Measurements from ENCODE around the gene IP6K3.

Gene IP6K3

DNA sequence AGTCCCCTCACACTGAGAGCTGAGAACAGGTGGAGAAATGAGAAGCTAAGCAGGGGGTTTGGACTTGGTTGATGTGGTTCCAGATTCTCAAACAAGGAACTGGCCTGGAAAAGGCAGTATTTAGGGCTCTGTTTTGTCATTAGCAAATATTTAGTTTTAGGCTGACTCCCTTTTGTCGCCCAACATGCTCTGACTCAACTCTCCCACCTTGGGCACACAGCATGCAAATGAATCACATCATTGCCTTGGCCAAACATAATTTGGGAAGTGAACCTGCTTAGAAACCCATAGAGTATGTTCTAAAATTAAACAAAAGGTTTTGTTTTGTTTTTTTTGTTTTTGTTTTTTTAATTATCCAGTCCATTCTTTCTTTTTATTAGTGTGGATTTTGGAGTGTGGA is 25.7 kb downstream of the IP6K3 start:
- DNase-seq: no peak

GRCh38 chr6:33719326-33719987 is 27.2 kb downstream of the IP6K3 start:
- DNase-seq: no peak

GRCh38 chr6:33718713-33719112 is 28.0 kb downstream of the IP6K3 start:
- no peak for DNase-seq

GRCh38 chr6:33717934-33718455 is 28.7 kb downstream of the IP6K3 start:
- no peak for DNase-seq

DNA sequence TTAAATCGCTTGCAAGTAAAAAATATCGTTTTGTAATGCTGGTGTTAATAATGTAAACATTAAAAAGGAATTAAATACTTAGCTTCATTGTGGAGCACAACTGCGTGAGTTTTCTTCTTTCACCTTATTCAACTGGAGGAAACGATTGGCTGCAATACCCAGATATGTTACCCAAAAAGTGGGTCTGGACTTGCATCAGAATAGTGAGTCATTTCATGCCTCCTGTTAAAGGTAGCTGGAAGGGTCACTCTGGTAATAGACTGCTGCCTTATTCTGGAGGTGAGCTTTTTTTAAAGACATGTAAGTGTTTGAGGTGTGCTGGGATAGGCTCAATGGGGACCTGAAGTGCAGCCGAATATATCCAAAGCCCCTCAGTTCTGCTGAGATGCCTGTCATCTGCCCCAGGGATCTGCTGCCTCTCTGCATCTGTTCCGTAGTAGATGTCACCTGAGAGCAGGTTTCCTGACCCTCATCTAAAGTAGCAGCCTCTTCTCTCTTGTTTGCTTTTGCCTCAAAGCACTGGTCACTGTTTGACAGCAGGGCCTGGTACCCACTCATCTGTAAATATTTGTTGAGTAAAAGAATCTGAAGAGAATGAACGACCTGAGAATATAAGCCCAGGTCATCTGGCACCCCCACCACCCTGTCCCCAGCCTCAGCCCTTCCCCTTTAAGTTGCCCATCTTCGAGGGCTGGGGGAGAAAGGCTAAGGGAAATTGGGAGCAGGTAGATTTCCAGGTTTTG is 29.6 kb downstream of the IP6K3 start:
- no peak for DNase-seq

- DNase-seq: no peak
Measured at GRCh38 chr6:33716379-33716778, 30.3 kb downstream of the IP6K3 start.

GRCh38 chr6:33714385-33715040 is 32.2 kb downstream of the IP6K3 start:
- DNase-seq: no peak

GRCh38 chr6:33713786-33714185 is 32.9 kb downstream of the IP6K3 start:
- DNase-seq: no peak

- DNase-seq: no peak
Measured at GRCh38 chr6:33712914-33713313, 33.8 kb downstream of the IP6K3 start.

DNA sequence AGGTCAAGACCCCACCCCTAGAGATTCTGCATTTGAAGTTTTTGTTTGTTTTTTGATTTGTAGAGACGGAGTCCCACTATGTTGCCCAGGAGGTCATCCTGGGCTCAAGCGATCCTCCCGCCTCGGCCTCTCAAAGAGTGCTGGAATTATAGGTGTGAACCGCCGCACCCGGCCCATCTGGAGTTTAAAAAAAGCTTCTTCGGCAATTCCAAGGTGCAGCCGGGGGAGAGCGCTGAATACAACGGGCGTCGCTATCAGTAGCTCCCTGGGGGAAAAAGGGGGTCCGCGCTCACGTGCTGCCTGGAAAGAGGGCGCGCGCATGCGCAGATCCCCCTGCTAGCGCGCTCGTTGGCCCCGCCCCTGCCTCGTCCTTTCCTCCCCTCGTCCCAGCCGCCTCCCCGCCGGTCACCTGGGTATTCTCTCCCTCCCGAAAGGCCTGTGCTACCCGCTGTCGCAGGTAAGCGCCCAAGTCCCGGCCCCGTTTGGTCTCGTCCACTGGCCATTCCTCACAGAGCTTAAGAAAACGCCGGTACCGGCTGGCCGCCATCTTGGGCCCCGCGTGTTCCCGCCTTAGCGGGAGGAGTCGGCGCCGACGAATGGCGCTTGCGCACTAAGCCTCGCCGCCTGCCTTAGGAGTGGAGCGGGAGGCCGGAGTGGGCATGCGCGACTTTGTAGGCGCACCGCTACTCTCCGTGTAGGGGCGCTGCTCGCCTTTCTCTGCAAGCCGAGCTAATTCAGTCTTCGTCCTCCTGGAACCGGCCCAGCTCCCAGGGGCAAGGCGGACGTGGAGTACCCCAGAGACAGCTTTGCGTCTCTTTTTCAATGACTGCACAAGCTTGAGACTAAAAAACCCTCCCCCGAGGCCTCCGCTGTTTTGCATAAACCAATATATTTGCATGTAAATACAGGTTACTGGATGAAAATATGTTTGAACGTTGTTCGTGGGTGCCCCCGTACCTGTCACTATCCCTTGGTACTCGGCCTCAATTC is 35.3 kb downstream of the IP6K3 start, which contains the start of gene UQCC2:
Gene UQCC2, minus strand, starts transcription at position 561 of the 990 bp plus-strand sequence. Its CDS starts 14 bp downstream, at position 547.
- DNase-seq: peak; percentile 77

DNA sequence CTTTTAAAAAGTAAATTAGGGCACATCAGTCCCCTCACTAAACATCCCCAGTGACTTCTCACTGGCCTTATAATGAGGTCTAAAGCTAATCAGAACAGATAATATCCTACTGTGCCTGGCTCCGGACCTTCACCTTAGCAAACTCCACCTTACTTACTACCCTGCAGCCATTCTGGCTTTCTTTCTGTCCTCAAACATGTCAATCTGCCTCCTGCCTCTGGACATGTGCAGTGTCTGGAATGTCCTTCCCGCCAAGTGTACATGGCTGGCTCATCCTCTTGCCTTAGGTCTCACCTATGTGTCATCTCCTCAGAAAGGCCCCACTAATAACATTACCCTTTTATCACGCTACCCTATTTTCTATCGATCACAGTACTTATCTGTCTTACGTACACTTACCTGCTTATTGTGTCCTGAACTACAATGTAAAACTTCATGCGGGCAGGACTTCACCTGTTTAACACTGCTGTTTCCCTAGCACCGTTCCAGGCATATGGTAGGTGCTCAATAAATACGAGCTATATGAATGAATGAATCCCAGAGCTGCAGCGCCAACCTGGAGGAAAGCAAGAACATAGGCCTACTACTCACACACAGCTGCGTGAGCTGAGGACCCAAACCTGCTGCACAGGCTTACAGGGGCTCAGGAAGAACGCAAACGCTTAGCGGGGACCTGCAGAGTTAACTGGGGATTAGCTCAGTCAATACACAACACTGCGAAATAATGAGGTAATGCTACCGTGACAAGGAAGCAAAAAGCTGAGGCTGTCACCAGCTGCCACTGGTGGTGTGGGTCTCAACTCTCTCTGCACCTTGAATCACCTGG is 36.2 kb downstream of the IP6K3 start:
- DNase-seq: no peak

GRCh38 chr6:33709605-33710295 is 37.0 kb downstream of the IP6K3 start:
- no peak for DNase-seq

- DNase-seq: no peak
Measured at GRCh38 chr6:33708516-33709204, 38.0 kb downstream of the IP6K3 start.

DNA sequence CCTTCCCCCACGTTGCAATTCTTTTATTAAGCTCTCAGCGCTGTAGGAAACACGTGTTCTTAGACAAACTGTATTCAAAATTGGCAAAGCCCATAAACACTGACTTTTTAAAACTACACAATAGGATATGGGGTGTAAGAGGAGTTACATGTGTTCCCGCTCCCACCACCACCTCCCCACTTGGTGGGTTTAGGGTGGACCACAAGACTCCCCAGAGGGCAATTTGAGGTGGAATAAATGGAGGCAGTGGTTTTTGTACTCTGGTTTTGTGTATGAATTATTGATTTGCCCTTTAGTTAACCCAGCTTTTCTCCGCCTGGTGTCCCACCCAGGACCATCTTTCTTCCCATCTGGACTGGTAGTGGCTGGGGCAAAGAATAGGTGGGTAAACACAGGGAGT is 38.9 kb downstream of the IP6K3 start:
- DNase-seq: no peak

GRCh38 chr6:33705955-33706725 is 40.6 kb downstream of the IP6K3 start:
- DNase-seq: no peak

DNA sequence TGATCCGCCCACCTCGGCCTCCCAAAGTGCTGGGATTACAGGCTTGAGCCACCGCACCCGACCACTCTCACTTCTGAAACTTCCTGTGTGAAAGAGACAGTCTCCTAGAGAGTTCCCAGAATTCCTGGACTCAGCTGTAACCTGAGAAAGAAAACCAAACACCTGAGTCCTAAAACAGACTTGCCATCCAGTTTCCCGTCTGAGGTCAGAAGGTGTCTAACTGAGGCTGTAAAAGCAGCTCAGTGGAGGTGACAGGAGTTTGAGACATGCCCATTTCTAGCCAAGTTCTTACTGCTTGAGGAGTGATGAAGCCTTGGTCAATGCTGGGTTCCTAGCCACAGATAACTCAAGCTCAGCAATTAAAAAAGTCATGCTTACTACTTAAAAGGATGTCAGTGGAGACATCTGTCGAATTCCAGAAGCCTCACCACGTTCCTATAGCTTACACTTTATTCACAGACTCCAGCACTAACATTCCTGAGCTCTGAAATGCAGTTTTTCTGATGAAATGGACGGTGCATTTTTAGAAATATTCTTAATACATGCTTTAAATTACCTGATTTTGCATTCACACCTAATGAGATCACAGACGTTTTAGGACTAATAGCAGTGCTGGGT is 41.3 kb downstream of the IP6K3 start:
- no peak for DNase-seq

DNA sequence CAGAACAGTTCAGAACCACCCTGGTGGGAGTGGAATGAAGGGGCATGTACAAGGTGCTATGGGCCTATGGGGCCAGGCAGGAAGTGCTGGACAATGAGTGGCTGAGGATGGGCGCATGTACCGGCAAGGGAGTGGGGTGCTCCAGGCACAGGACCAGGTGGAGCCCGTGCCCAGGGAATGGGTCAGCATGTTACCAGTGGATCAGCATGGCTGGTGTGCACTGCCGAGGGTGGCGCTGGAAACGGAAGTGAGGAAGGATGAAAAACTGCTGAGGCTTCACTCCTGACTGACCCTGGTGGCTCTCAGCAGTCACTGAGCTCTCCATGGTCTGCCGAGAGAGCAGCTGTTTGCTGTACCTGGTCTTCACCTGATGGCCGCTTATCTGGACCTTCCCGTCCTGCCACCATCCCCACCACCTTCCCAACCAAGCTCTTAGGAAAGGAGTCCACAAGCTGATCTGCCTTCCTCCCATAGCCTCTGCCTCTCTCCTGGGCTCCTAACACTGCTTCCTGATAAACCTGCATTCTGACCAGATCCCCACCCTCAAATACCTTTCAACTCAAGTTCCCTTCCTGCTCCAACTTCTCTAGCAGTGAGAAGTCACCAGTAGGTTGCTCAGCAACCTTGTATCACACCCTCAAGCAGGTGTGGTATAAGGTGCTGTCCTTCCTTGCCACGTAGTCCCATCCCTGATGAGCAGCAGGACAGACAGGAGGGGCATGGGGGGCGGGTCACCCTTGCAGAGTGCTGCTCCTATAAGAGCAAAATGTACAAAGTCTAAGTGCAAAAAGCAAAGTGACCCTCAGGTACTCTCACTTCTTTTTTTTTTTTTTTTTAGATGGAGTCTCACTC is 42.3 kb downstream of the IP6K3 start:
- no peak for DNase-seq

Data from NCI-H2081 treated with DMSO at 0.1 percent for 48 hours (cell line).